Trophoblast cell (in vitro differentiated cells and primary cell): ENCODE results near the gene DOCK2.

Experiments used
- DNase-seq, 2 donors: peaks; one replicate each; pipeline ENCODE4 v3.0.0-alpha.2; 2016
- H2AFZ ChIP-seq: 2 replicates; pipeline ENCODE4 v1.6.1; 2013; ENCODE audit warnings: low read length, moderate library complexity, mild to moderate bottlenecking; ENCODE audit not compliant: insufficient read depth, poor library complexity
- H2AK5ac ChIP-seq: 2 replicates; pipeline ENCODE4 v1.6.1; 2013; ENCODE audit warnings: mild to moderate bottlenecking, low read length
- H2BK120ac ChIP-seq: 2 replicates; pipeline ENCODE4 v1.6.1; 2013; ENCODE audit warnings: low read length, mild to moderate bottlenecking, moderate library complexity; ENCODE audit not compliant: insufficient read depth, poor library complexity
- H2BK12ac ChIP-seq: 2 replicates; pipeline ENCODE4 v1.6.1; 2013; ENCODE audit warnings: mild to moderate bottlenecking, low read length, moderate library complexity
- H2BK5ac ChIP-seq: 2 replicates; pipeline ENCODE4 v1.6.1; 2013; ENCODE audit warnings: low read length, low read depth, moderate library complexity, mild to moderate bottlenecking; ENCODE audit not compliant: poor library complexity
- H3K14ac ChIP-seq: 2 replicates; pipeline ENCODE4 v1.6.1; 2013; ENCODE audit warnings: mild to moderate bottlenecking, low read length
- H3K18ac ChIP-seq: 2 replicates; pipeline ENCODE4 v1.6.1; 2013; ENCODE audit warnings: mild to moderate bottlenecking, low read length
- H3K23ac ChIP-seq: 2 replicates; pipeline ENCODE4 v1.6.1; 2013; ENCODE audit warnings: low read length
- H3K27ac ChIP-seq: 2 replicates; pipeline ENCODE4 v1.5.1; 2013; ENCODE audit warnings: low read depth, mild to moderate bottlenecking, inconsistent platforms, low read length, moderate library complexity
- H3K27me3 ChIP-seq: 2 replicates; pipeline ENCODE4 v1.6.1; 2013; ENCODE audit warnings: inconsistent platforms, mild to moderate bottlenecking, low read length, moderate library complexity; ENCODE audit not compliant: insufficient read depth
- H3K36me3 ChIP-seq, 2 experiments: 1 replicate in 1 of 2; 2 replicates in 1 of 2; pipeline ENCODE4 v1.6.1; 2013; ENCODE audit warnings: low read length in 2 of 2, mild to moderate bottlenecking in 2 of 2, moderate library complexity in 1 of 2; ENCODE audit not compliant: insufficient read depth in 2 of 2, control insufficient read depth in 1 of 2
- H3K4ac ChIP-seq: 2 replicates; pipeline ENCODE4 v1.6.1; 2013; ENCODE audit warnings: low read depth, mild to moderate bottlenecking, low read length, moderate library complexity
- H3K4me1 ChIP-seq, 2 experiments: 1 replicate in 1 of 2; 2 replicates in 1 of 2; pipeline ENCODE4 v1.6.1; 2013; ENCODE audit warnings: low read length in 2 of 2, mild to moderate bottlenecking in 2 of 2, moderate library complexity in 1 of 2; ENCODE audit not compliant: insufficient read depth in 2 of 2, control insufficient read depth in 1 of 2
- H3K4me2 ChIP-seq: 2 replicates; pipeline ENCODE4 v1.6.1; 2013; ENCODE audit warnings: inconsistent platforms, mild to moderate bottlenecking, low read length, moderate library complexity
- H3K4me3 ChIP-seq: 2 replicates; pipeline ENCODE4 v1.5.1; 2013; ENCODE audit warnings: mild to moderate bottlenecking, low read depth, low read length, inconsistent platforms
- H3K79me1 ChIP-seq: one replicate; pipeline ENCODE4 v1.6.1; 2013; ENCODE audit warnings: low read length
- H3K79me2 ChIP-seq: 2 replicates; pipeline ENCODE4 v1.6.1; 2013; ENCODE audit warnings: low read length, mild to moderate bottlenecking; ENCODE audit not compliant: control insufficient read depth, insufficient read depth, poor library complexity
- H3K9ac ChIP-seq: 2 replicates; pipeline ENCODE4 v1.6.1; 2013; ENCODE audit warnings: mild to moderate bottlenecking, low read length
- H3K9me3 ChIP-seq: 2 replicates; pipeline ENCODE4 v1.6.1; 2013; ENCODE audit warnings: low read depth, mild to moderate bottlenecking, control low read depth, inconsistent platforms, low read length; ENCODE audit not compliant: insufficient read depth
- H4K12ac ChIP-seq: 2 replicates; pipeline ENCODE4 v1.6.1; 2013; ENCODE audit warnings: low read depth, mild to moderate bottlenecking, low read length, moderate library complexity
- H4K8ac ChIP-seq: 2 replicates; pipeline ENCODE4 v1.6.1; 2013; ENCODE audit warnings: low read depth, mild to moderate bottlenecking, low read length, moderate library complexity
- H4K91ac ChIP-seq: one replicate; pipeline ENCODE4 v1.6.1; 2013; ENCODE audit warnings: low read depth, mild to moderate bottlenecking, low read length, moderate library complexity
- WGBS: extraction: QIAGEN DNeasy Blood & Tissue Kit; methylation state at CpG from one replicate; pipeline ENCODE4 v1.1.7; 2013; ENCODE audit warnings: missing lambda C conversion rate; ENCODE audit not compliant: insufficient read length, insufficient coverage; ENCODE audit errors: extremely low coverage; 5-methylcytosine and 5-hydroxymethylcytosine counted together

The DOCK2 gene

GRCh38 chr5:169934990-169935389, 297.9 kb downstream of the DOCK2 start:
- H3K27ac ChIP-seq = no peak overlapping the region
- no peak for DNase-seq
- H4K91ac ChIP-seq = no peak overlapping the region
- H3K9ac ChIP-seq = no peak overlapping the region
- no peak overlapping the region for H2AK5ac ChIP-seq
- H3K79me2 ChIP-seq = no peaks in the 10 kb centered on the region
- no peaks in the 10 kb centered on the region for H3K9me3 ChIP-seq
- no peak overlapping the region for H2BK12ac ChIP-seq
- no peak overlapping the region for H3K23ac ChIP-seq
- no peak overlapping the region for H2AFZ ChIP-seq
- no peak overlapping the region for H2BK5ac ChIP-seq
- H4K12ac ChIP-seq = no peak overlapping the region
- no peak overlapping the region for H2BK120ac ChIP-seq
- WGBS = no CpG with 5 or more reads among the region's 7 CpGs
- no peak overlapping the region for H3K18ac ChIP-seq
- no peaks in the 10 kb centered on the region for H3K36me3 ChIP-seq
- no peaks in the 10 kb centered on the region for H3K4me1 ChIP-seq
- H3K4me3 ChIP-seq = no peak overlapping the region
- no peak overlapping the region for H3K4ac ChIP-seq
- H4K8ac ChIP-seq = no peak overlapping the region
- no peaks in the 10 kb centered on the region for H3K79me1 ChIP-seq
- H3K27me3 ChIP-seq = no peaks in the 10 kb centered on the region
- no peak overlapping the region for H3K4me2 ChIP-seq
- H3K14ac ChIP-seq = no peak overlapping the region

- DNase-seq = no peak
- no CpG with 5 or more reads among the region's 5 CpGs for WGBS
- no peak overlapping the region for H3K27ac ChIP-seq
These were observed 298.7 kb downstream of the DOCK2 start for GRCh38 chr5:169935762-169936161.

GRCh38 chr5:169938439-169938838, 301.4 kb downstream of the DOCK2 start:
- no peaks in the 10 kb centered on the region for H3K9me3 ChIP-seq
- H2AFZ ChIP-seq = no peak overlapping the region
- H3K27ac ChIP-seq = no peak overlapping the region
- no peaks in the 10 kb centered on the region for H3K4me1 ChIP-seq
- no peak overlapping the region for H3K14ac ChIP-seq
- DNase-seq = no peak
- no peak overlapping the region for H3K9ac ChIP-seq
- H3K18ac ChIP-seq = no peak overlapping the region
- no peaks in the 10 kb centered on the region for H3K79me2 ChIP-seq
- no peak overlapping the region for H4K91ac ChIP-seq
- no peak overlapping the region for H4K12ac ChIP-seq
- H3K4me3 ChIP-seq = no peak overlapping the region
- H4K8ac ChIP-seq = no peak overlapping the region
- no peaks in the 10 kb centered on the region for H3K79me1 ChIP-seq
- H2AK5ac ChIP-seq = no peak overlapping the region
- H2BK5ac ChIP-seq = no peak overlapping the region
- WGBS = no CpG with 5 or more reads among the region's 2 CpGs
- H3K4me2 ChIP-seq = no peak overlapping the region
- H2BK120ac ChIP-seq = no peak overlapping the region
- H3K27me3 ChIP-seq = no peaks in the 10 kb centered on the region
- no peak overlapping the region for H2BK12ac ChIP-seq
- no peaks in the 10 kb centered on the region for H3K36me3 ChIP-seq
- H3K4ac ChIP-seq = no peak overlapping the region
- no peak overlapping the region for H3K23ac ChIP-seq

More at GRCh38 chr5:169935762-169936161, 298.7 kb downstream of the DOCK2 start:
- Histone ChIP-seq H3K9ac (no peak overlapping the region), H3K9me3 (no peaks in the 10 kb centered on the region), H3K23ac (no peak overlapping the region), H4K12ac (no peak overlapping the region), H2BK12ac (no peak overlapping the region), H3K79me1 (no peaks in the 10 kb centered on the region), H2AFZ (no peak overlapping the region), H3K14ac (no peak overlapping the region), H4K8ac (no peak overlapping the region), H3K18ac (no peak overlapping the region), H3K36me3 (no peaks in the 10 kb centered on the region), H3K4me1 (no peaks in the 10 kb centered on the region), H3K4me2 (no peak overlapping the region), H3K4ac (no peak overlapping the region), H4K91ac (no peak overlapping the region), H2BK5ac (no peak overlapping the region), H3K79me2 (no peaks in the 10 kb centered on the region), H3K27me3 (no peaks in the 10 kb centered on the region), H3K4me3 (no peak overlapping the region), H2AK5ac (no peak overlapping the region), H2BK120ac (no peak overlapping the region)

GRCh38 chr5:169939731-169940130, 302.7 kb downstream of the DOCK2 start:
- Histone ChIP-seq H3K79me2 (no peaks in the 10 kb centered on the region), H2BK12ac (no peak overlapping the region), H3K27ac (no peak overlapping the region), H2BK5ac (no peak overlapping the region), H3K4me1 (no peaks in the 10 kb centered on the region), H3K79me1 (no peaks in the 10 kb centered on the region), H4K8ac (no peak overlapping the region), H3K27me3 (no peaks in the 10 kb centered on the region), H4K91ac (no peak overlapping the region), H2AK5ac (no peak overlapping the region), H3K9ac (no peak overlapping the region), H3K4me2 (no peak overlapping the region), H3K36me3 (no peaks in the 10 kb centered on the region), H3K18ac (no peak overlapping the region), H3K4ac (no peak overlapping the region), H3K4me3 (no peak overlapping the region), H2BK120ac (no peak overlapping the region), H3K14ac (no peak overlapping the region), H4K12ac (no peak overlapping the region), H3K23ac (no peak overlapping the region), H3K9me3 (no peaks in the 10 kb centered on the region), H2AFZ (no peak overlapping the region)
- no CpG with 5 or more reads among the region's 2 CpGs for WGBS
- no peak for DNase-seq
